ENCODE results near the gene ZNF778.

DNA sequence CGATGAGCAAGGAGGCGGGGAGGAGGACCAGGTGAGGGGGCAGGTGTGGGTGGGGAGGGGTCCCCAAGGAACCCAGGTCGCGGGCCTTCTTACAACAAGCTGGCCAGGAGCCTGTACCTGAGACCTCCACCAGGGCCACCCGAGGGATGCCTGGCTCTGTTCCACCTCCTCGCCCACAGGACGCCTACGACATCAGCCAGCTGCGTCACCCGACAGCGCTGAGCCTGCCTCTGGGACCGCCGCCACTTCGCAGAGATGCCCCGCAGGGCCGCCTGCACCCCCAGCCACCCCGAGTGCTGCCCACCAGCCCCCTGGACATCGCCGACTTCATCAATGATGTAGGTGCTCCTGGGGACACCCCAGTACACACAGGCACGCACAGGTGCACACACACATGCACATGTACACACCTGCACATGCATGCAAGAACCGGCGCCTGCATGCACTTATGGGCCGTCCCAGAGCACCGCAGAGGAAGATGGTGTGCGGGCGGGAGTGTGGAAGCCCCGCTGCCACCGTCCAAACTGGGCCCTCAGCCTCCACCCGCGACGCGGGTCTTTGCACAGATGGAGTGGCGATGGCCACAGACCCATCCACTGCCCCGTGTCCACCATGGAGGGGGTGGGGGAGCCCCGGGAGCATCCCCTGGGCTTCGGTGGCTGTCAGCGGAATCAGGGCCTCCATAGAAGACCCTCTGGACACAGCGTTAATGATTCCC is 23.8 kb upstream of the ZNF778 start:
- TF ChIP-seq, protein P1, sequence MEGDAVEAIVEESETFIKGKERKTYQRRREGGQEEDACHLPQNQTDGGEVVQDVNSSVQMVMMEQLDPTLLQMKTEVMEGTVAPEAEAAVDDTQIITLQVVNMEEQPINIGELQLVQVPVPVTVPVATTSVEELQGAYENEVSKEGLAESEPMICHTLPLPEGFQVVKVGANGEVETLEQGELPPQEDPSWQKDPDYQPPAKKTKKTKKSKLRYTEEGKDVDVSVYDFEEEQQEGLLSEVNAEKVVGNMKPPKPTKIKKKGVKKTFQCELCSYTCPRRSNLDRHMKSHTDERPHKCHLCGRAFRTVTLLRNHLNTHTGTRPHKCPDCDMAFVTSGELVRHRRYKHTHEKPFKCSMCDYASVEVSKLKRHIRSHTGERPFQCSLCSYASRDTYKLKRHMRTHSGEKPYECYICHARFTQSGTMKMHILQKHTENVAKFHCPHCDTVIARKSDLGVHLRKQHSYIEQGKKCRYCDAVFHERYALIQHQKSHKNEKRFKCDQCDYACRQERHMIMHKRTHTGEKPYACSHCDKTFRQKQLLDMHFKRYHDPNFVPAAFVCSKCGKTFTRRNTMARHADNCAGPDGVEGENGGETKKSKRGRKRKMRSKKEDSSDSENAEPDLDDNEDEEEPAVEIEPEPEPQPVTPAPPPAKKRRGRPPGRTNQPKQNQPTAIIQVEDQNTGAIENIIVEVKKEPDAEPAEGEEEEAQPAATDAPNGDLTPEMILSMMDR (IDR thresholded peaks at IDR 0.05): no peak
- no peak for TF ChIP-seq POLR2A (IDR thresholded peaks at IDR 0.05)
